GM23248 (cell line): Measurements from ENCODE around the gene CEP170. TPM values are rescaled to one million over a fixed set of nuclear protein-coding genes. Genes with fewer than 3 reads are reported as not detected.
A peak's percentile ranks its signal among the peaks of the same experiment; 100 is the strongest.

ENCODE experiments used
- DNase-seq: peaks from one replicate; pipeline ENCODE4 v3.0.0-alpha.2; 2015
- H2AFZ ChIP-seq: fragments of 200-600 bp; sonication (generic); 2 replicates; pipeline ENCODE4 v1.6.1; 2016; ENCODE audit warnings: antibody characterized with exemption
- H3F3A ChIP-seq: fragments of 200-600 bp; sonication (generic); 2 replicates; pipeline ENCODE4 v1.6.1; 2016; ENCODE audit warnings: mild to moderate bottlenecking, antibody characterized with exemption, mixed run types; ENCODE audit not compliant: insufficient read depth
- H3K27ac ChIP-seq: fragments of 200-600 bp; sonication (generic); 2 replicates; pipeline ENCODE4 v1.5.1; 2016; ENCODE audit warnings: mild to moderate bottlenecking
- H3K27me3 ChIP-seq: fragments of 200-600 bp; sonication (generic); replicated peaks from 2 replicates; pipeline ENCODE4 v1.6.1; 2016; ENCODE audit warnings: mild to moderate bottlenecking; ENCODE audit not compliant: insufficient read depth
- H3K36me3 ChIP-seq: fragments of 200-600 bp; sonication (generic); 2 replicates; pipeline ENCODE4 v1.6.1; 2016; ENCODE audit warnings: low read depth, mild to moderate bottlenecking
- H3K4me1 ChIP-seq: fragments of 200-600 bp; sonication (generic); 2 replicates; pipeline ENCODE4 v1.6.1; 2016; ENCODE audit warnings: mild to moderate bottlenecking; ENCODE audit not compliant: insufficient read depth
- H3K4me2 ChIP-seq: fragments of 200-600 bp; sonication (generic); one replicate; pipeline ENCODE4 v1.6.1; 2016; ENCODE audit warnings: mild to moderate bottlenecking; ENCODE audit not compliant: unreplicated experiment
- H3K4me3 ChIP-seq: fragments of 200-600 bp; sonication (generic); 2 replicates; pipeline ENCODE4 v1.5.1; 2016; ENCODE audit warnings: mild to moderate bottlenecking
- H3K79me2 ChIP-seq: fragments of 200-600 bp; sonication (generic); 2 replicates; pipeline ENCODE4 v1.6.1; 2016; ENCODE audit warnings: mild to moderate bottlenecking; ENCODE audit not compliant: insufficient read depth
- H3K9ac ChIP-seq: fragments of 200-600 bp; sonication (generic); 2 replicates; pipeline ENCODE4 v1.6.1; 2016; ENCODE audit warnings: mild to moderate bottlenecking
- H3K9me2 ChIP-seq: fragments of 200-600 bp; sonication (generic); 2 replicates; pipeline ENCODE4 v1.6.1; 2016; ENCODE audit warnings: mixed run types, mild to moderate bottlenecking, moderate library complexity; ENCODE audit not compliant: insufficient read depth
- H3K9me3 ChIP-seq: fragments of 200-600 bp; sonication (generic); one replicate; pipeline ENCODE4 v1.6.1; 2017; ENCODE audit warnings: low read depth
- H4K20me1 ChIP-seq: fragments of 200-600 bp; sonication (generic); 2 replicates; pipeline ENCODE4 v1.6.0; 2016; ENCODE audit not compliant: insufficient read depth
- EZH2 ChIP-seq: fragments of 200-600 bp; sonication (generic); IDR thresholded peaks from 2 replicates; pipeline ENCODE4 v1.6.1; 2018; ENCODE audit warnings: antibody characterized with exemption, mild to moderate bottlenecking; ENCODE audit not compliant: insufficient read depth, poor library complexity, severe bottlenecking
- EZH2phosphoT487 ChIP-seq: fragments of 200-600 bp; sonication (generic); IDR thresholded peaks from 2 replicates; pipeline ENCODE4 v1.6.1; 2018; ENCODE audit warnings: antibody characterized with exemption, moderate library complexity, mild to moderate bottlenecking, low read depth; ENCODE audit not compliant: insufficient read depth
- WGBS, 2 experiments: methylation state at CpG; one replicate each; pipeline ENCODE4 v1.1.6; 2015 to 2017; ENCODE audit warnings: low lambda C conversion rate in 2 of 2, low coverage in 1 of 2; ENCODE audit errors: missing lambda C conversion rate in 2 of 2; 5-methylcytosine and 5-hydroxymethylcytosine counted together
- in situ Hi-C: fragments of 300-500 bp; cut with MboI; formaldehyde crosslinking; loops from 2 replicates; pipeline ENCODE4 v1.15.0; 2020
- polyA plus RNA-seq: library from polyadenylated mRNA; unstranded; fragments of >200 nt; fragmentation: Nextera tagmentation; extraction: Ambion mirVana; gene quantifications from 2 replicates; pipeline ENCODE4 v1.2.1, GENCODE V29; 2016
- total RNA-seq: library from RNA; depleted of rRNA; stranded (reverse); fragments of >200 nt; shearing (Covaris generic); gene quantifications from 2 replicates; pipeline ENCODE4 v1.2.3, GENCODE V29; 2014

Gene CEP170
- total and polyA plus RNA-seq, 2 experiments from 2014 or later: 55.4 to 81.0 TPM

GRCh38 chr1:243251539-243251938, 3.5 kb downstream of the CEP170 start:
- Histone ChIP-seq H3K79me2 (peaks cover 86% of the 10 kb centered on the region), H3K9me2 (no peaks in the 10 kb centered on the region), H3K36me3 (no peaks in the 10 kb centered on the region), H3K9me3 (no peaks in the 10 kb centered on the region), H3K27ac (peak overlapping the region; percentile 14), H3F3A (peaks cover 60% of the 10 kb centered on the region), H3K9ac (peak overlapping the region; percentile 85), H3K4me3 (peak overlapping the region; percentile 84), H3K27me3 (no peaks in the 10 kb centered on the region), H3K4me2 (peak overlapping the region; percentile 99), H2AFZ (no peak overlapping the region), H3K4me1 (peaks cover 46% of the 10 kb centered on the region), H4K20me1 (peaks cover 17% of the 10 kb centered on the region)
- peak; percentile 35 for DNase-seq
- in situ Hi-C loops: no loop called here
- TF ChIP-seq EZH2phosphoT487 (no peak), EZH2 (no peak)
- WGBS, 2 experiments: 40 to 68% methylated on average over 1 of the region's 1 CpG

GRCh38 chr1:243250102-243250501, 5.0 kb downstream of the CEP170 start:
- H3K36me3 ChIP-seq: no peaks in the 10 kb centered on the region
- no peak for DNase-seq
- peak overlapping the region; percentile 84; the same call in 1 of the 2 replicates for H3K4me3 ChIP-seq
- H3K9ac ChIP-seq: no peak overlapping the region
- peak overlapping the region; percentile 14; the same call in 1 of the 2 replicates for H3K27ac ChIP-seq
- H3F3A ChIP-seq: peaks cover 63% of the 10 kb centered on the region
- H2AFZ ChIP-seq: no peak overlapping the region
- in situ Hi-C loops: no loop called here
- TF ChIP-seq EZH2 (no peak), EZH2phosphoT487 (no peak)
- H3K9me3 ChIP-seq: no peaks in the 10 kb centered on the region
- no peaks in the 10 kb centered on the region for H3K27me3 ChIP-seq
- H3K79me2 ChIP-seq: peaks cover 94% of the 10 kb centered on the region
- H3K4me2 ChIP-seq: no peak overlapping the region
- H3K4me1 ChIP-seq: peaks cover 50% of the 10 kb centered on the region
- 92 to 93% methylated on average over 3 of the region's 3 CpGs for WGBS, 2 experiments
- H3K9me2 ChIP-seq: no peaks in the 10 kb centered on the region
- peaks cover 17% of the 10 kb centered on the region for H4K20me1 ChIP-seq

- Histone ChIP-seq H3K4me2 (no peak overlapping the region), H2AFZ (no peak overlapping the region), H3K9me3 (no peaks in the 10 kb centered on the region), H3K9me2 (no peaks in the 10 kb centered on the region), H3K79me2 (peaks cover 100% of the 10 kb centered on the region), H3K4me3 (no peak overlapping the region), H3K36me3 (no peaks in the 10 kb centered on the region), H4K20me1 (peaks cover 17% of the 10 kb centered on the region), H3K9ac (no peak overlapping the region), H3K27me3 (no peaks in the 10 kb centered on the region), H3K4me1 (peaks cover 50% of the 10 kb centered on the region), H3F3A (peaks cover 63% of the 10 kb centered on the region), H3K27ac (no peak overlapping the region)
- TF ChIP-seq EZH2: no peak
- TF ChIP-seq EZH2phosphoT487: no peak
- DNase-seq: no peak
- 97 to 100% methylated on average over 3 of the region's 3 CpGs for WGBS, 2 experiments
- in situ Hi-C loops: no loop called here
Measured at GRCh38 chr1:243249214-243249613, 5.9 kb downstream of the CEP170 start.

GRCh38 chr1:243247901-243248300, 7.2 kb downstream of the CEP170 start:
- peaks cover 17% of the 10 kb centered on the region for H4K20me1 ChIP-seq
- no peaks in the 10 kb centered on the region for H3K36me3 ChIP-seq
- no peak overlapping the region for H3K27ac ChIP-seq
- DNase-seq: no peak
- peaks cover 50% of the 10 kb centered on the region for H3K4me1 ChIP-seq
- TF ChIP-seq EZH2: no peak
- TF ChIP-seq EZH2phosphoT487: no peak
- H2AFZ ChIP-seq: no peak overlapping the region
- WGBS, 2 experiments: 95% methylated on average over 3 of the region's 3 CpGs
- peaks cover 53% of the 10 kb centered on the region for H3F3A ChIP-seq
- peaks cover 100% of the 10 kb centered on the region for H3K79me2 ChIP-seq
- H3K9me3 ChIP-seq: no peaks in the 10 kb centered on the region
- H3K9ac ChIP-seq: no peak overlapping the region
- no peaks in the 10 kb centered on the region for H3K27me3 ChIP-seq
- H3K4me3 ChIP-seq: no peak overlapping the region
- no peaks in the 10 kb centered on the region for H3K9me2 ChIP-seq
- in situ Hi-C loops: no loop called here
- no peak overlapping the region for H3K4me2 ChIP-seq

GRCh38 chr1:243246916-243247315, 8.2 kb downstream of the CEP170 start:
- in situ Hi-C loops: no loop called here
- Histone ChIP-seq H3K27me3 (no peaks in the 10 kb centered on the region), H3K9me2 (no peaks in the 10 kb centered on the region), H3K4me1 (peaks cover 42% of the 10 kb centered on the region), H3K4me3 (no peak overlapping the region), H3F3A (peaks cover 46% of the 10 kb centered on the region), H4K20me1 (peaks cover 17% of the 10 kb centered on the region), H3K9me3 (no peaks in the 10 kb centered on the region), H3K36me3 (no peaks in the 10 kb centered on the region), H3K27ac (peak overlapping the region; percentile 31), H2AFZ (no peak overlapping the region), H3K4me2 (peak overlapping the region; percentile 43), H3K79me2 (peaks cover 100% of the 10 kb centered on the region), H3K9ac (0 out of 2 replicates have a peak overlapping the region, but pooled peaks have one; percentile 8)
- TF ChIP-seq EZH2: no peak
- no peak for TF ChIP-seq EZH2phosphoT487
- 90 to 92% methylated on average over 1 of the region's 1 CpG for WGBS, 2 experiments
- DNase-seq: peak; percentile 73
